OCI-LY1 (cell line): Measurements from ENCODE around the gene UGT1A4.

Experiments
- CTCF ChIP-seq: fragments of 200-600 bp; sonication (generic), shearing (Covaris generic); IDR thresholded peaks from 2 replicates; pipeline ENCODE4 v1.5.1; 2017; ENCODE audit warnings: mild to moderate bottlenecking, antibody characterized with exemption, low read length, moderate library complexity, mixed read lengths
- EZH2 ChIP-seq: fragments of 200-600 bp; sonication (generic), shearing (Covaris generic); IDR thresholded peaks from 2 replicates; pipeline ENCODE4 v1.8.0; 2017; ENCODE audit warnings: borderline replicate concordance, mixed run types, mild to moderate bottlenecking, antibody characterized with exemption, low read length, moderate library complexity, mixed read lengths

- no peak for TF ChIP-seq CTCF
- TF ChIP-seq EZH2 = no peak
These were observed 100.4 kb downstream of the UGT1A4 start for GRCh38 chr2:233818639-233819621.
